ENCODE data around the gene PLEKHG7.
"Not testable (repeated sequence)": the region's sequence is repeated elsewhere in the genome, so short reads cannot be mapped to it uniquely, and the experiment has no call there.

The PLEKHG7 gene, protein sequence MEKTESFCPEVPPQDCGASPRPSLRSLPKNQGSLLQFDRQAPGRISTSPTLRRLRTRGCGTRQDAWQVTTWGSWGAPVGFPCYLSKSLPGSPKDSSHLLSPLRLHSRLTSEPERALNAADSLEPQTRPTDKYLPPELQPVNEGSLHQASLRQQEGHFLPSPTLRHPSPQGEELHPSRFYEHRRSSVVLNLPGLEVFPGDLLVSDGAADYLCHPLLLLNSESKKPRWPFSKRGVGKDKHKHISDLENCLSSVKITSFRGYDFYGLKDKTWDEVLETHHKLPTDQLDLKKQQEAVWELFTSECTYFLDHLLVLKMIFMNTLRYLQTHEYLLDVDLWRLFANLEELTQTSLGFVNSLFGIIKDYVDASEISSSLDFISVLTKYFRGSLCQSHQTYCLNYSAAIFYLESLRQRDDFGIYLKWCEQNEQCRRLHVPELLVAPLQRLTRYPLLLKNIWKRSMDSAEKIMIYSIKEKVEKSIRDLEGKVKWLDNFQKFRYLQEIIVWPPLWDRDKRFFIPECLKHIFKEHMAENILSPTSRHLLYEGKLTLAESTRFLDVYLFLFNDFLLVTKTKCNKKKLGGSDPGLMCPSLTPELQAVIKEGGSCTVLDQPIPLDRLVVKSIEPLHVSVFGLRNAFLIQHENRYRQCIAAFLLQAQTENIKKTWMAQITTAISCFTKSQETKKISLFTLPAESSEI

GRCh38 chr12:92702754-92703679 is at the start of gene PLEKHG7:
Gene PLEKHG7 (plus strand): TSS chr12:92702989. CDS start chr12:92706632, 3,643 bp downstream.
- no peak for DNase-seq

- DNase-seq: not testable (repeated sequence)
Observed at GRCh38 chr12:92654256-92654655, 48.5 kb upstream of the PLEKHG7 start.

DNA sequence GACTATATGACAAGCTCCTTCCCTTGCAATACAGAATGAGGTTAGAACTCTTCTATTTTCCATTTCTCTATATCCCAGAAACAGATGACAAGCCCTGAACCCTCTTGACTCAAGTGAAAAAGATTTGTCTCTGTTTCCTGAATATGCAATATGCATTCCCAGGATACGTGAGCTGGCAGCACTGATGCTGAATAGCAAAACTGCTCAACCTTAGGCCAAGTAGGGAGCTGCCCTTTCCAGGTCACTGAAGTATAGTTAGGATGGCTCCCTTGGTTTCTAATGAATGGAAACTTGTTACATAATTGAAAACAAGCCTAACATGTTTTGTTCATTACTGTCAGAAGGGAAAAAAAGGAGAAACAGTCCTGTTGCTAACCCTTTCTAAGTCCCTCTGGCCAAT is 47.9 kb upstream of the PLEKHG7 start:
- DNase-seq: no peak

DNA sequence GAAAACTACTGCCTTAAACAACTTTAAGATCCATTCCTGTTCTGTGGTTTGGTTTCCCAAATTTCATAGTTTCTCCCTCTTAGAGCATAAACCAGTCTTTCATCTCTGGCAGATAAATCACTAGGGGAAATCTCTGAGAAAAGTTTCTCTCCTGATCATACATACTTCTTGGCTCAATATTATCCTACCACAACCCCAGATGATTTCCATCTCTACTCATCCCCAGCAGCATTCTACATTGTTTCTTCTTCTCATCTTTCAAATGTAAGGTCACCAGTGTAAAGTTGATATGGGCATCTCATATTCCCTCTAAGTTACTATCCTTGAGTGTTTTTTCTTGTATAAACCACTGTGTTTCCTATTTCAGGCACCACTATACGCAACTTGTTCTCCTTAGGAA is 45.9 kb upstream of the PLEKHG7 start:
- no peak for DNase-seq

GRCh38 chr12:92657770-92658169 is 45.0 kb upstream of the PLEKHG7 start:
- DNase-seq: no peak

GRCh38 chr12:92658611-92659010 is 44.2 kb upstream of the PLEKHG7 start:
- DNase-seq: no peak

DNA sequence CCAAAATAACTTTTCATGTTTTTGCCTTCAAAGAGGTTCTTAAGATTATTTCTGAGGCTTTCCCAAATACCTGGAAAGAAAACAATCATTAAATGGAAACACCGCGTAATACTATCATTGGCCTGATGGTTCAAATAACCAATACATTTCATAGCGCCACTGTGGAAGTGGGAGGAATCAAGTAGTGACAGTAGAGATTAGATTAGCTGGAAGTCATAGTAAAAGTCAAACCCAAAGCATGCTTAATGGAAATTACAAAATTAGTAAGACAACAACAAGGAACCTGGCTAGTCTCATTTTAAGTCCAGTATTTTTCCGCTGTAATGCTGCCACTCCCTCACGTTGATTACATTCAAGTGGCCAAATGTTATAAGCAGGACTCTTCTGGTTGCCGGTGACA is 41.5 kb upstream of the PLEKHG7 start:
- DNase-seq: no peak

DNA sequence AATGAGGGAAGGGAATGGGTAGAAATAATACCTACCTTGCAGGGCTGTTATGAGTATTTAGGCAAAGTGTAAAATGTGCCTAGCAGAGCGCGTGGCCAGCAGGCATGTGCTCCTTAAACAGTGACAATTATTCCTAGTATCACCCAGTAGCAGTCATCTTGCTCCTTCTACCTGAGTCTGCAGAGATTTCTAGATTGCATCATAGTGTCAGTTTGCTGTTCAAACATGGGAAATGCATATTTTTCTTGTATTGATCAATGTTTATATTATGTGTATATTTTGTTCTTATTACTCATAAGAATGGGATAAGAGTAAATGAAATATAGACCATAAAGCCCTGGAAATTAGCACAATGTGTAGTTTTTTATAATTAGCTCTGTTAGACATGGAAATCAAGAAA is 37.3 kb upstream of the PLEKHG7 start:
- no peak for DNase-seq

- DNase-seq: no peak
Observed at GRCh38 chr12:92668739-92669138, 34.0 kb upstream of the PLEKHG7 start.

GRCh38 chr12:92671524-92671923 is 31.3 kb upstream of the PLEKHG7 start:
- DNase-seq: not testable (repeated sequence)

- DNase-seq: no peak
Observed at GRCh38 chr12:92673756-92674155, 29.0 kb upstream of the PLEKHG7 start.

DNA sequence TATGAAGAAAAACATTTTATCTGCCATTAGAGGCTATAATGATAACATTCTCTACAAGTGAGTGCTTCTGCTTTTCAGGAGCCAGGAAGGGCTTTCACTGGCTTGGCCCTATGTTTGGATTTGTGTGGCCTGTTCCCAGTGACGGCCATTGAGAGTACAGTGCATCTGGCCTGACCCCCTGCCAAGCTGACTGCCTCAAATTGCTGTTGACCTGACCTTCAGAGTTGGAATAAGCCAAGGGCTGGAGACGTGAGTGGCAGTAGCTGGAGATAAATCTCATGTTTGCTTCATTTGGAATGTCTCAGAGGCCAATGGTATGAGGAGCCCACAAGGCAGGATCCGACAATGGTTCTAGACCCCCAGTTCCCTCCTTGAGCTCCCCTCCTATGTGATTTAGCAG is 28.3 kb upstream of the PLEKHG7 start:
- DNase-seq: no peak

- no peak for DNase-seq
Observed at GRCh38 chr12:92675092-92675865, 27.5 kb upstream of the PLEKHG7 start.

DNA sequence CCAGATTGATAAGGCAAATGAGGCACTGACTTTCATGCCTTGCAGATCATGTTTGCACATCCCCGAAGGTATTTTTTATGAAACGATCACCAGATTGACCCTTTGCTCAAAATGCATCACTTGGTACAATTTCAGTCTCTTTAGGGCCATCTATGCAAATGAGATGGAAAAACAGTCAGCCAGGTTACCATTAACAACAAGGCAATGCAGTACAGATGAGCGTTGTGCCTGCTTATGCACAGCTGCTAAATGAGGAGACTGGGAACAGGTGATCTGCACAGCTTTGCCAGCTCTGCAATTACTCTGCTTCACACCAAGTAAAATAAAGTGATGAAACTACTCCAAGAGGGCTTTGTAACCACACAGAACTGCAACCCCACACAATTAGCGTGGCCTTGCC is 26.1 kb upstream of the PLEKHG7 start:
- DNase-seq: no peak

GRCh38 chr12:92690601-92691000 is 12.2 kb upstream of the PLEKHG7 start:
- no peak for DNase-seq

GRCh38 chr12:92695056-92695455 is 7.7 kb upstream of the PLEKHG7 start:
- no peak for DNase-seq

- no peak for DNase-seq
Observed at GRCh38 chr12:92695577-92695976, 7.2 kb upstream of the PLEKHG7 start.

- no peak for DNase-seq
Observed at GRCh38 chr12:92696216-92696615, 6.6 kb upstream of the PLEKHG7 start.

GRCh38 chr12:92698474-92698873 is 4.3 kb upstream of the PLEKHG7 start:
- DNase-seq: no peak

DNA sequence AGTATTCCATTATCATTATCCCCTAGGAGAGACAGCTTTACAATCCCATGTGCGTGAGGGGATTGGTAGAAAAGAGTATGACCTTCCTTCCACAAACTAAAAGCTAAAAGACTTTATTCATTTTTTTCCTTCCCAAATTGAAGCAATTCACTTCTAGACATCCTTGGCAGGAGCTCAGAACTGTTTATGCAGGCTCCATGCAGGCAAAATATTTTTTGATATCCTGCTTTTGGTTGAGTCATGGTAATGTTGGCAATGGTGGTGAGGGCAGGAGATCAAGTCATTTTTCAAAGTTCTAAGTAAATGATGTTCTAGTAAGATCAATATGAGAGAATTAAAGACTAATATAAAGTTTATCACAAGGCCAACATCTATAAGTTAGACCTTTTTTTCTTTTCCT is 1.3 kb upstream of the PLEKHG7 start:
- DNase-seq: no peak

- DNase-seq: no peak
Observed at GRCh38 chr12:92703786-92704185, 997 bp downstream of the PLEKHG7 start.

DNA sequence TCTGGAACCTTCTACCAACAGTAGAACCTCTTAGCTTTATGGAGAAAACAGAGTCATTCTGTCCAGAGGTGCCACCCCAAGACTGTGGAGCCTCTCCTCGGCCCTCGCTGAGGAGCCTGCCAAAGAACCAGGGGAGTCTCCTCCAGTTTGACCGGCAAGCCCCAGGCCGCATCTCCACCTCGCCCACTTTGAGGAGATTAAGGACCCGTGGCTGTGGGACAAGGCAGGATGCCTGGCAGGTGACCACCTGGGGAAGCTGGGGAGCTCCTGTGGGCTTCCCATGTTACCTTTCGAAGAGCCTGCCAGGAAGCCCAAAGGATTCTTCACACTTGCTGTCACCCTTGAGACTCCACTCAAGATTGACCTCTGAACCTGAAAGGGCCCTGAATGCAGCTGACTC is 3.8 kb downstream of the PLEKHG7 start:
- DNase-seq: no peak

- DNase-seq: no peak
Observed at GRCh38 chr12:92707926-92708325, 5.1 kb downstream of the PLEKHG7 start.
